Lower leg skin (tissue), 4 donors: ENCODE results near the gene SH3RF3. TPM values are rescaled to one million over a fixed set of nuclear protein-coding genes. Genes with fewer than 3 reads are reported as not detected.

Experiments used
- DNase-seq, 2 donors: peaks; one replicate each; pipeline ENCODE4 v3.0.0-alpha.2; 2019; ENCODE audit warnings: low spot score in 2 of 2
- H3K4me3 ChIP-seq: fragments of 200-600 bp; sonication (generic); 2 replicates; pipeline ENCODE4 v1.5.1; 2017; ENCODE audit warnings: mild to moderate bottlenecking, low read depth; ENCODE audit not compliant: poor library complexity, severe bottlenecking
- POLR2A ChIP-seq, 2 donors: fragments of 450-650 bp; IDR thresholded peaks; one replicate each; pipeline ENCODE4 v1.6.1; 2016 to 2017; ENCODE audit warnings: antibody characterized with exemption in 2 of 2, mild to moderate bottlenecking in 1 of 2, moderate library complexity in 1 of 2
- WGBS, 2 donors: methylation state at CpG; one replicate each; pipeline ENCODE4 v1.1.5; 2018; 5-methylcytosine and 5-hydroxymethylcytosine counted together
- intact Hi-C: fragments of 100-400 bp; cut with DNase I; formaldehyde crosslinking; loops from one replicate; pipeline ENCODE4 v1.15.0; 2023; ENCODE audit warnings: low total_unique reads
- total RNA-seq, 4 donors: library from RNA; depleted of rRNA; stranded (reverse); fragments of >200 nt; gene quantifications; one replicate each; pipeline ENCODE4 v1.1.0, GENCODE V29; 2016
- TF ChIP-seq, protein P1 (sequence below), 3 donors: fragments of 450-650 bp; IDR thresholded peaks; one replicate each; pipeline ENCODE4 v1.5.1; 2016; ENCODE audit warnings: antibody characterized with exemption in 3 of 3, mild to moderate bottlenecking in 3 of 3, moderate library complexity in 2 of 3

Gene SH3RF3
- total RNA-seq, 4 donors from 2014 or later = 1.9 to 7.4 (median 3.2) TPM

GRCh38 chr2:109411640-109412325 lies 282.8 kb downstream of the SH3RF3 start:
- intact Hi-C loops = no loop called here

DNA sequence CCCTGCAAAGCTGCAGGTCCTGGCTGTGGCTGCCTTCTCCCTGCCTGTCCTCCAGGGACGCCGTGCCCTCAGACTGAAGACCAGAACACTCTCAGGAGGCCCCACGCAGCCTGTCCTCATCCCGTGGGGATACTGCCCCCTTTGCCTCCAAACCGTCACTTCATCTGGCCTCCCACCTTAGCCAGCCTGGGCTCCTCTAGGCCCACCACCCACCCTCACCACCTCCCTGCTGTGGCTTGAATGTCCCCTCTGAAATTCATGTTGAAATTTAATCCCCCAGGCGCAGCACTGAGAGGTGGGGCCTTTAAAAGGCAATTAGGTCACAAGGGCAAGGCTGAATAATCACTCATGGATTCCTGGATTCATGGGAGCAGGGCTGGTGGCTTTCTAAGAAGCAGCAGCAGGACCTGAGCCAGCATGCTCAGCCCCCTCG lies 286.6 kb downstream of the SH3RF3 start:
- no peak for DNase-seq
- no peak for TF ChIP-seq POLR2A (IDR thresholded peaks at IDR 0.05)
- TF ChIP-seq, protein P1, sequence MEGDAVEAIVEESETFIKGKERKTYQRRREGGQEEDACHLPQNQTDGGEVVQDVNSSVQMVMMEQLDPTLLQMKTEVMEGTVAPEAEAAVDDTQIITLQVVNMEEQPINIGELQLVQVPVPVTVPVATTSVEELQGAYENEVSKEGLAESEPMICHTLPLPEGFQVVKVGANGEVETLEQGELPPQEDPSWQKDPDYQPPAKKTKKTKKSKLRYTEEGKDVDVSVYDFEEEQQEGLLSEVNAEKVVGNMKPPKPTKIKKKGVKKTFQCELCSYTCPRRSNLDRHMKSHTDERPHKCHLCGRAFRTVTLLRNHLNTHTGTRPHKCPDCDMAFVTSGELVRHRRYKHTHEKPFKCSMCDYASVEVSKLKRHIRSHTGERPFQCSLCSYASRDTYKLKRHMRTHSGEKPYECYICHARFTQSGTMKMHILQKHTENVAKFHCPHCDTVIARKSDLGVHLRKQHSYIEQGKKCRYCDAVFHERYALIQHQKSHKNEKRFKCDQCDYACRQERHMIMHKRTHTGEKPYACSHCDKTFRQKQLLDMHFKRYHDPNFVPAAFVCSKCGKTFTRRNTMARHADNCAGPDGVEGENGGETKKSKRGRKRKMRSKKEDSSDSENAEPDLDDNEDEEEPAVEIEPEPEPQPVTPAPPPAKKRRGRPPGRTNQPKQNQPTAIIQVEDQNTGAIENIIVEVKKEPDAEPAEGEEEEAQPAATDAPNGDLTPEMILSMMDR (IDR thresholded peaks at IDR 0.05) = no peak
- H3K4me3 ChIP-seq = no peak overlapping the region
- WGBS, 2 donors = 90 to 91% methylated on average over 7 of the region's 7 CpGs
- intact Hi-C loops = no loop called here

More at GRCh38 chr2:109411640-109412325, 282.8 kb downstream of the SH3RF3 start:
- 90 to 94% methylated on average over 13 to 19 of the region's 19 CpGs for WGBS, 2 donors
- TF ChIP-seq, protein P1 (IDR thresholded peaks at IDR 0.05) = no peak
- TF ChIP-seq POLR2A (IDR thresholded peaks at IDR 0.05) = no peak
- DNase-seq = no peak
- no peak overlapping the region for H3K4me3 ChIP-seq

DNA sequence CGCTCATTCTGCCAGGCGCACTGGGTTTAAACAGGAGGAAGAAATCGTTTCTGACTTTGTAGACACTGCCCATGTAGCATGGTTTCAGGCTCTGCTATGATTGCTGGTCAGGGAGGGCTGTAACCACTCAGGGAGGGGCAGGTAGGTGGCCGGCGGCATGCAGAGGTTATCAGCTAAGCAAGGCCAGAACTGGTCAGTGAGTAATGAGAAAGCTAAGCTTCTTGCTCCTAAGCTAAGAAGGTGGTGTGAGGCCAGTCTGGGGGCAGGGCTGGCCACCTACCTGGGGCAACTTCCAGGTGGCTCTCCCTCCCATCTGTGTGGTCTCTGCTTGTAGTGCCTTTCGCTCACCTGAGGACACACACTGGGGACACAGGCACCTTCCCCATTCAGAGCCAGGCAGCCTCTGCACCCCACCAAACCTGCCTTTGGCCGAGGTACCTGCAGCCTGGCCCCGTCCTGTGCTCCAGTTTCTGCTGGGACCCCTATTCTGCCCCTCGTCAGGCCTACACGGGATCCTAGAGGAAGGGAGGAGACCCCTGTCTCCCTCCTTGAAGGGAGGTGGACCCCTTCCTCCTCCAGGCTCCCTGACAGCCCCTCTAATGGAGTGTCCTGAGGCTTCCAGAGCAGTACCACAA lies 288.8 kb downstream of the SH3RF3 start:
- no peak overlapping the region for H3K4me3 ChIP-seq
- DNase-seq = no peak
- 92% methylated on average over 10 of the region's 10 CpGs for WGBS, 2 donors
- TF ChIP-seq, protein P1 (IDR thresholded peaks at IDR 0.05) = no peak
- TF ChIP-seq POLR2A (IDR thresholded peaks at IDR 0.05) = no peak
- intact Hi-C loops = no loop called here

GRCh38 chr2:109418716-109419115 lies 289.7 kb downstream of the SH3RF3 start:
- 88 to 95% methylated on average over 7 of the region's 7 CpGs for WGBS, 2 donors
- no peak for DNase-seq
- TF ChIP-seq, protein P1 (IDR thresholded peaks at IDR 0.05) = no peak
- no peak for TF ChIP-seq POLR2A (IDR thresholded peaks at IDR 0.05)
- intact Hi-C loops = no loop called here
- H3K4me3 ChIP-seq = no peak overlapping the region

- intact Hi-C loops = no loop called here
- no peak for TF ChIP-seq POLR2A (IDR thresholded peaks at IDR 0.05)
- TF ChIP-seq, protein P1 (IDR thresholded peaks at IDR 0.05) = no peak
- WGBS, 2 donors = 88 to 90% methylated on average over 15 of the region's 15 CpGs
- DNase-seq = no peak
- no peak overlapping the region for H3K4me3 ChIP-seq
These were observed 290.3 kb downstream of the SH3RF3 start for GRCh38 chr2:109419171-109419756.
